ENCODE results near the gene GRK5.

GRK5 gene

DNA sequence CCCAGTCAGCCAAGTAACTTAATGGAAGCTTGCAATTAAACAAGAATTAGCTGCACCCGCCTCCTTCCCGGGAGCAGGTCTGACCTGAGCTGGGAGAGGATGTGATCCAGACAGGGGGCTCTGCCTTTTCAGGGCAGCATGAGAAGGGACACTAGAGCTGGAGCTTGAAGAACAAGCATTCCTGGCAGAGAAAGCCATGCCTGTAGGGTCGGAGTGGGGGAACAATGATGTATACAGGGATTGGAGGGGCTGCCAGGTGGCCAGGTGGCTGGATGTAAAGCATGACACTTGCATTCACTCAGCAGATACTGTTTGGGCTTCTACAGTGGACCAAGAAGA lies 112.5 kb downstream of the GRK5 start:
- ATAC-seq (no peak), DNase-seq (no peak)
- peaks cover 51% of the 10 kb centered on the region for H3K4me1 Mint-ChIP-seq
- H3K4me3 Mint-ChIP-seq = no peak overlapping the region
- H3K27ac Mint-ChIP-seq = no peak overlapping the region
- peaks cover 5% of the 10 kb centered on the region for H3K36me3 Mint-ChIP-seq (ENCODE audit: low read depth)
- no peaks in the 10 kb centered on the region for H3K9me3 Mint-ChIP-seq
- peaks cover 6% of the 10 kb centered on the region for H3K27me3 Mint-ChIP-seq

DNA sequence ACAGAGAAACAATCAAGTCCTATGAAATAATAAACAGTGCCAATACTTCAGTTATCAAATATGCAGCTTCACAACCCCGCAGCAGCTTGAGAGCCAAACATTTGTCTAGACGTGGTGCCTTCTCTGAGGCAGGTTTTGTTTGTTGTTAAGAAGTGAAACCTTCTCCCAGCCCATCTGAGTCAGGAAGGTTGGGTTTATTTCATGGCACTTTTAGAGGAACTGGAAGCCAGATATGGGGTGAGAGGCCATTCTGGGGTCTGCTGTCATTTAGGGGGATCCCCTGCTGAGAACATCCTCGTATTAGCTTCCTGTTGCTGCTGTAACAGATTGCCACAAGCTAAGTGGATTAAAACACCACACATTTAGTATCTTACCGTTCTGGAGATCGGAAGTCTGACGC lies 113.6 kb downstream of the GRK5 start:
- Mint-ChIP-seq H3K27me3 (peaks cover 6% of the 10 kb centered on the region), H3K36me3 (ENCODE audit: low read depth) (peaks cover 5% of the 10 kb centered on the region), H3K4me3 (no peak overlapping the region), H3K4me1 (peaks cover 40% of the 10 kb centered on the region), H3K27ac (no peak overlapping the region), H3K9me3 (no peaks in the 10 kb centered on the region)
- DNase-seq (no peak), ATAC-seq (peak; percentile 20)

- Mint-ChIP-seq H3K27ac (no peak overlapping the region), H3K9me3 (no peaks in the 10 kb centered on the region), H3K4me1 (peaks cover 23% of the 10 kb centered on the region), H3K27me3 (peaks cover 6% of the 10 kb centered on the region), H3K4me3 (no peak overlapping the region), H3K36me3 (ENCODE audit: low read depth) (peaks cover 5% of the 10 kb centered on the region)
- no peak for DNase-seq
- no peak for ATAC-seq
Observed at GRCh38 chr10:119323085-119324016, 116.0 kb downstream of the GRK5 start.

- Mint-ChIP-seq H3K27me3 (no peaks in the 10 kb centered on the region), H3K36me3 (ENCODE audit: low read depth) (peaks cover 4% of the 10 kb centered on the region), H3K4me1 (peaks cover 17% of the 10 kb centered on the region), H3K4me3 (no peak overlapping the region), H3K9me3 (no peaks in the 10 kb centered on the region), H3K27ac (no peak overlapping the region)
- ATAC-seq (no peak), DNase-seq (no peak)
Observed at GRCh38 chr10:119325131-119325530, 117.8 kb downstream of the GRK5 start.

DNA sequence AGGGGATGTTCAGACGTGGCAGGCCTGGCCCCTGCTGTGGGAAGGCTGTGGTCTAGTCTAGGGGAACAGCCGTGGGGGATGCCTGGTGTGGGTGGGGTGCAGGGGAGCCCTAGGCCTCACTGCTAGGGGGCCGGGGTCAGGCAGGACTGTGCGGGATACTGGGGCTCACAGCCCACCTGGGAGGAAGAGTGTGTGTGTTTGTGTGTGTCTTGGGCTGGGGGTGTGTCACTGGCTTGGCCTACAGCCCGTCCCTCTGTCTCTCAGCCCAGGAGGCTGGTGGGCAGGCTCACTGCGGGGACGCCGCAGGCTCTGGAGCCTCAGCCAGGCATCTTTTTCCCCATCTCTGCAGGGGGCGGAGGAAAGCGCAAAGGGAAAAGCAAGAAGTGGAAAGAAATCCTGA lies 118.8 kb downstream of the GRK5 start:
- Mint-ChIP-seq H3K27ac (no peak overlapping the region), H3K27me3 (no peaks in the 10 kb centered on the region), H3K36me3 (ENCODE audit: low read depth) (no peaks in the 10 kb centered on the region), H3K4me3 (no peak overlapping the region), H3K4me1 (peaks cover 7% of the 10 kb centered on the region), H3K9me3 (no peaks in the 10 kb centered on the region)
- DNase-seq (no peak), ATAC-seq (no peak)

- Mint-ChIP-seq H3K27ac (no peak overlapping the region), H3K36me3 (ENCODE audit: low read depth) (no peaks in the 10 kb centered on the region)
Observed at GRCh38 chr10:119327096-119327745, 119.8 kb downstream of the GRK5 start.

GRCh38 chr10:119328223-119328622 lies 120.9 kb downstream of the GRK5 start:
- no peak overlapping the region for H3K4me3 Mint-ChIP-seq
- H3K27ac Mint-ChIP-seq = no peak overlapping the region
- no peaks in the 10 kb centered on the region for H3K9me3 Mint-ChIP-seq
- DNase-seq (no peak), ATAC-seq (peak; percentile 13)
- no peaks in the 10 kb centered on the region for H3K36me3 Mint-ChIP-seq (ENCODE audit: low read depth)
- no peaks in the 10 kb centered on the region for H3K27me3 Mint-ChIP-seq
- peaks cover 10% of the 10 kb centered on the region for H3K4me1 Mint-ChIP-seq

More at GRCh38 chr10:119327096-119327745, 119.8 kb downstream of the GRK5 start:
- ATAC-seq (no peak), DNase-seq (no peak)
- no peaks in the 10 kb centered on the region for H3K27me3 Mint-ChIP-seq
- H3K4me3 Mint-ChIP-seq = no peak overlapping the region
- peaks cover under 1% of the 10 kb centered on the region for H3K4me1 Mint-ChIP-seq
- H3K9me3 Mint-ChIP-seq = no peaks in the 10 kb centered on the region

DNA sequence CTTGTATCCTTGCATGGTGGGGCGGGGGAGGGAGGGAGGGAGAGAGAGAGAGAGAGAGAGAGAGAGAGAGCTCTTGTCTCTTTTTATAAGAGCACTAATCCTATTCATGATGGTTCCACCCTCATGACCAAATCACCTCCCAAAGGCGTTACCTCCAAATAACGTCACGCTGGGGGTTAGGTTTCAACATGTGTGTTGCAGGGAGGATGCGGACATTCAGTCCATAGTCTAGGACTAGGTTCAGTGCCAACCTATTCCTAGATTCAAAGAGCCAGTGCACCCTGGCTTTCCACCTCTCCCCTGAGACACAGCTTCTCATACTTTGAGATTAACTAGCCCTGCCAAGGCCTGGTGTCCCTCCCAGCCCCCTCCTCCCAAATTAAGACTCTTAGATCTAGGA lies 123.0 kb downstream of the GRK5 start:
- H3K4me3 Mint-ChIP-seq = no peak overlapping the region
- DNase-seq (no peak), ATAC-seq (no peak)
- no peaks in the 10 kb centered on the region for H3K27me3 Mint-ChIP-seq
- H3K9me3 Mint-ChIP-seq = no peaks in the 10 kb centered on the region
- H3K4me1 Mint-ChIP-seq = peaks cover 17% of the 10 kb centered on the region
- H3K27ac Mint-ChIP-seq = no peak overlapping the region
- peaks cover 3% of the 10 kb centered on the region for H3K36me3 Mint-ChIP-seq (ENCODE audit: low read depth)

- H3K4me3 Mint-ChIP-seq = no peak overlapping the region
Observed at GRCh38 chr10:119331061-119331460, 123.7 kb downstream of the GRK5 start.

DNA sequence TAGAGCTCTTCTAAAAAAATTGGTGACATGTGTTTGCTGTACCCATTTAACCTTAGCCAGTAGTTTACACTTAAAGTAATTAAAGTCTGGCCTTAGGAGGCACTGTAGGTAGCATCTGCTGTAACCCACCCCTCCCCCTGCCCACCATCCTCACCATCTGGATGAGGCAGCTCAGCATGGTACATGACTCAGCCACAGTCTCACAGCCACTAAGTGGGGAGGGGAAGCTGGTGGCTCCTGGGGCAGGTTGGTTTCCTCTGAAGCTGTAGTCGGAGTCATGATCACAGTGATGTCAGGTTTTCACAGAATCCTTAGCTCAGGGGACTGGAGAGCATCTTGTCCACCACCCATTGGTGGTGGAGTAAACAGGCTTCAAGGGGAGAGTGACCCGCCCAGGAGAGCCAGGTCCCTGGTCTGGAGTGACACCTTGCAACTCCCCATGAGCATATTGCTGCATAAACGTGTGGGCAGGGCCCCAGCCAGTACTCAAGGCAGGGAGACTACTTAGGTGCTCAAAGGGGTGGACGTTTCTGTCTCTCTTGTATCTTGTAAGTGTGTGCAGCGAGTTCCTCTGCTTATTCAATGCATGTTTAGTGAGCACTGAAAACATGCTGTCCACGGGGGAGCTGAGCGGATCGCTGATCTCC lies 125.9 kb downstream of the GRK5 start:
- DNase-seq (peak; percentile 61), ATAC-seq (peak; percentile 96)
- no peak overlapping the region for H3K4me3 Mint-ChIP-seq
- H3K27me3 Mint-ChIP-seq = no peaks in the 10 kb centered on the region
- peaks cover 7% of the 10 kb centered on the region for H3K36me3 Mint-ChIP-seq (ENCODE audit: low read depth)
- no peak overlapping the region for H3K27ac Mint-ChIP-seq
- no peaks in the 10 kb centered on the region for H3K9me3 Mint-ChIP-seq
- peaks cover 21% of the 10 kb centered on the region for H3K4me1 Mint-ChIP-seq

More at GRCh38 chr10:119331061-119331460, 123.7 kb downstream of the GRK5 start:
- Mint-ChIP-seq H3K36me3 (ENCODE audit: low read depth) (peaks cover 7% of the 10 kb centered on the region), H3K27ac (no peak overlapping the region), H3K27me3 (no peaks in the 10 kb centered on the region), H3K4me1 (peaks cover 17% of the 10 kb centered on the region), H3K9me3 (no peaks in the 10 kb centered on the region)
- DNase-seq = no peak
- no peak for ATAC-seq

DNA sequence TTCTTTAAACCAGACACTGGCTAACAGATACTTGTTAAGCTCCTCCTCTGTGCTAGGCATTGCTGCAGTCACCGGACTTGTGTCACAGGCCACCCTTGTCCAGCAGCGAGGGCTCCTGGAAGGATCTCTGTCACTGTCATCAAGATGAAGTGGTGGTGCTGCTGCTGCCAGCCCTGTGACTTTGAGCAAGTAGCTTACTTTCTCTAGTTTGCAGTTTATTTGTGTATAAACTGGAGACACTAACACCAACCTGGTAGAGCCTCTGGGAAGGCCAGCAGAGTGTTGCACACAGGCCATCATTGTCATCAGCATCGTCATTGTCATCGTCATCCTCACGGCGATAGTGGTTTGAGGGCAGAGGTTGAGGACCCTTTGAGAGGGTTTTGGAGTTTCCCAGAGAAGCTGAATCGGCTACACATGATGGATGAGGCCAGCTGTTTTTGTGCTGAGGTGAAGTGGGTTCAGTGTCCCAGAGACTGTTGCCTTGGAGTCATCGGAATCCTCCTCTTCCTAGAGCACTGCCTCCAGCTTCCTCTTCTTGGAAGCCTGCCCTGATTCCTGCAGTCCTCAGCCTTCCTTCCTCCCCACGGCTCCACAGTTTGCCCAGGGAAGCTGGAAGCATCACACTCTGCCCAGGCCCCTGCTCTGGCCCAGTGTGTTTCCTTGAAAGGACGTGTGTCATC lies 128.4 kb downstream of the GRK5 start:
- Mint-ChIP-seq H3K27me3 (no peaks in the 10 kb centered on the region), H3K4me3 (no peak overlapping the region), H3K4me1 (peaks cover 30% of the 10 kb centered on the region), H3K9me3 (no peaks in the 10 kb centered on the region), H3K36me3 (ENCODE audit: low read depth) (peaks cover 9% of the 10 kb centered on the region), H3K27ac (no peak overlapping the region)
- ATAC-seq = no peak
- no peak for DNase-seq

GRCh38 chr10:119336599-119336998 lies 129.2 kb downstream of the GRK5 start:
- Mint-ChIP-seq H3K36me3 (ENCODE audit: low read depth) (peaks cover 15% of the 10 kb centered on the region), H3K4me1 (peaks cover 38% of the 10 kb centered on the region), H3K4me3 (no peak overlapping the region), H3K27ac (no peak overlapping the region), H3K9me3 (no peaks in the 10 kb centered on the region), H3K27me3 (no peaks in the 10 kb centered on the region)
- DNase-seq = no peak
- no peak for ATAC-seq

DNA sequence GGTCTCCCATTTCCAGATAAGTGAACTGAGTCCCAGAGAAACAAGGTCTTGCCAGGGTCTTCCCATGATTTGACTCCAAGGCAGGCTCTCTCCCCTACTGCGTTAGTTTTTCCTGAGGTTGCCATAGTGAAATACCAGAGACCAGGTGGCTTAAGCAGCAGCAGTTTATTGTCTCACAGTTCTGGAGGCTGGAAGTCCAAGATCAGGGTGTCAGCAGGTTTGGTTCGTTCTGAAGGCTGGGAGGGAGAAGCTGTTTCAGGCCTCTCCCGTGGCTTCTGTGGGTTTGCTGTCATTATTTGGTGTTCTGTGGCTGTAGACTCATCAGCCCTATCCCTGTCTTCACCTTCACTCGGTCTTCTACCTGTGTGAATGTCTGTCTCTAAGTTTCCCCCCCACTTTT lies 129.9 kb downstream of the GRK5 start:
- DNase-seq (no peak), ATAC-seq (no peak)
- Mint-ChIP-seq H3K9me3 (no peaks in the 10 kb centered on the region), H3K27ac (no peak overlapping the region), H3K4me1 (peaks cover 44% of the 10 kb centered on the region), H3K27me3 (no peaks in the 10 kb centered on the region), H3K36me3 (ENCODE audit: low read depth) (peaks cover 15% of the 10 kb centered on the region), H3K4me3 (no peak overlapping the region)

- Mint-ChIP-seq H3K36me3 (ENCODE audit: low read depth) (peaks cover 15% of the 10 kb centered on the region), H3K4me1 (peaks cover 41% of the 10 kb centered on the region), H3K27ac (no peak overlapping the region)
Observed at GRCh38 chr10:119337796-119338432, 130.5 kb downstream of the GRK5 start.

More at GRCh38 chr10:119337796-119338432, 130.5 kb downstream of the GRK5 start:
- H3K9me3 Mint-ChIP-seq = no peaks in the 10 kb centered on the region
- H3K4me3 Mint-ChIP-seq = no peak overlapping the region
- H3K27me3 Mint-ChIP-seq = no peaks in the 10 kb centered on the region
- ATAC-seq = no peak
- no peak for DNase-seq
